ENCODE data around the gene ZBTB16.

GRCh38 chr11:114265122-114265878, 205.8 kb downstream of the ZBTB16 start:
- TF ChIP-seq CTCF (IDR thresholded peaks at IDR 0.05; ENCODE audit: borderline replicate concordance, extremely low read depth, low read length, poor library complexity, severe bottlenecking) (no peak), EZH2 (IDR thresholded peaks at IDR 0.05; ENCODE audit: borderline replicate concordance, low read depth, low read length, severe bottlenecking) (no peak)

Data from DND-41 (cell line).